ENCODE data around the gene PIF1.

The PIF1 gene

DNA sequence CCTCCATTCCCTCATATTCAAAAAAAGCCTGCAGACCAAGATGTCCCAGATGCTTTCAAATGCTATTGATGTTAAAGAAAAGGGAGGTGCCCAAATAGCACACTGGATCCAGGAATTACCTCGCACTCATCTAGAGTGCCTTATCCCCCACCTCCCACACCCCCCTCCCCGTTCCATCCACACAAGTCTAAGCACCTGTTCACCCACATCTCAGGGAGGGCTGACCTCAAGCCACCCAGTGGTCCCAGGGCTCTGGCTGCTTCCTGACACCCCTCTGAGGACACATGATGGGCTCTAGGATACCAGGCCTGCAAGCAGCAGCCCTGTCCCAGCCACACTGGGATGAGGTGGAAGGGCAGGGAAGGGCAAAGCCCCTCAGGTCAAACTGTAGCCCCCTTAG is 54.8 kb downstream of the PIF1 start:
- DNase-seq (ENCODE audit: low read depth, low spot score) = no peak
- TF ChIP-seq, protein P1, sequence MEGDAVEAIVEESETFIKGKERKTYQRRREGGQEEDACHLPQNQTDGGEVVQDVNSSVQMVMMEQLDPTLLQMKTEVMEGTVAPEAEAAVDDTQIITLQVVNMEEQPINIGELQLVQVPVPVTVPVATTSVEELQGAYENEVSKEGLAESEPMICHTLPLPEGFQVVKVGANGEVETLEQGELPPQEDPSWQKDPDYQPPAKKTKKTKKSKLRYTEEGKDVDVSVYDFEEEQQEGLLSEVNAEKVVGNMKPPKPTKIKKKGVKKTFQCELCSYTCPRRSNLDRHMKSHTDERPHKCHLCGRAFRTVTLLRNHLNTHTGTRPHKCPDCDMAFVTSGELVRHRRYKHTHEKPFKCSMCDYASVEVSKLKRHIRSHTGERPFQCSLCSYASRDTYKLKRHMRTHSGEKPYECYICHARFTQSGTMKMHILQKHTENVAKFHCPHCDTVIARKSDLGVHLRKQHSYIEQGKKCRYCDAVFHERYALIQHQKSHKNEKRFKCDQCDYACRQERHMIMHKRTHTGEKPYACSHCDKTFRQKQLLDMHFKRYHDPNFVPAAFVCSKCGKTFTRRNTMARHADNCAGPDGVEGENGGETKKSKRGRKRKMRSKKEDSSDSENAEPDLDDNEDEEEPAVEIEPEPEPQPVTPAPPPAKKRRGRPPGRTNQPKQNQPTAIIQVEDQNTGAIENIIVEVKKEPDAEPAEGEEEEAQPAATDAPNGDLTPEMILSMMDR (IDR thresholded peaks at IDR 0.05; ENCODE audit: low read depth, low read length) = no peak
- in situ Hi-C loops (cut with HindIII; ENCODE audit: low sequenced_read_pairs) = no loop called here
- no peak overlapping the region for H3K4me3 ChIP-seq (ENCODE audit: low read depth, low read length)

DNA sequence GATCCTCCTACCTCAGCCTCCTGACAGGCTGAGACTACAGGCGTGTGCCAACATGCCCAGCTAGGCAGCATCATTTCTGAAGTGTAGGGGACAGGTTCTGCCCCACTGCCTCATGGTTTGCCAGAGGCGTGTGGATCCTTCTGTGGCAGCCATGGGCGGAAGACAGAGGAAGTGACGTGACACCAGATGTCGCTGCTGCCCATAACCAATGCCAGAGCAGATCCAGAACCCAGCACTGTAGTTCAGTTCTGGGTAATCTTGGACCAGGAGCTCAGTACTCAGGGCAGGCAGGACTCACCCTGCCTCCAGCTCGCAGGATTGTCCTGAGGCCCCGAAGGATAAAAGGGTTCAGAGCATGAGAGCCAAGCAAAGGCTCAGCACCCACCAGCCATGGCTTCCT is 58.2 kb downstream of the PIF1 start:
- in situ Hi-C loops (cut with HindIII; ENCODE audit: low sequenced_read_pairs) = no loop called here
- TF ChIP-seq, protein P1 (IDR thresholded peaks at IDR 0.05; ENCODE audit: low read depth, low read length) = no peak
- no peak overlapping the region for H3K4me3 ChIP-seq (ENCODE audit: low read depth, low read length)
- no peak for DNase-seq (ENCODE audit: low read depth, low spot score)

DNA sequence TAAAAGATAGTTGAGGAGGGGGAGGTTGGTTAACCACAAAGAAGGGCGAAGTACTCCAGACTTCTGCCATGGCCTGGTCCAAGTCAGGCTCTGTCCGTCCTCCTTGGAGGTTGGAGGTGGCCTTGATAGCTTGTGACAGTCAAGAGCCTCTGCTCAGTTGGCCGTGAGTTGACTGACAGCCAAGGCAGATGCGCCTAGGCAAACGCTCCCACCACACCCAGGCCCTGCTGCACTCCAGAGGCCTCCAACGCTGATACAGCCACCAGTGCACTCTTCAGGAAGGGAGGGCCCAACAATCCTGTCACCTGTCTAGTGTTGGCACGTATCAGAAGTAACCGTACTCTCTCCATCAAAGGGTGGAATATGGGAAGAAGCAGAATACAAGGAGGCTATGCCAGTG is 59.4 kb downstream of the PIF1 start:
- no peak for DNase-seq (ENCODE audit: low read depth, low spot score)
- H3K4me3 ChIP-seq (ENCODE audit: low read depth, low read length) = no peak overlapping the region
- TF ChIP-seq, protein P1 (IDR thresholded peaks at IDR 0.05; ENCODE audit: low read depth, low read length) = no peak
- in situ Hi-C loops (cut with HindIII; ENCODE audit: low sequenced_read_pairs) = no loop called here
